Keratinocyte (primary cell): ENCODE measurements around the gene TSFM.

Experiments
- CTCF ChIP-seq, 3 experiments: IDR thresholded peaks in 1 of 3; conservative IDR thresholded peaks in 1 of 3; optimal IDR thresholded peaks in 1 of 3; 2 replicates in 2 of 3; 3 replicates in 1 of 3; pipeline versions ENCODE3 to v1.5.1; 2011; ENCODE audit warnings: low read length in 3 of 3, mild to moderate bottlenecking in 3 of 3, moderate library complexity in 2 of 3, control low read depth in 1 of 3, inconsistent platforms in 1 of 3; ENCODE audit not compliant: insufficient read depth in 2 of 3; ENCODE audit errors: extremely low read depth in 1 of 3
- EZH2 ChIP-seq: IDR thresholded peaks from one replicate; pipeline ENCODE4 v1.6.1; 2012; ENCODE audit warnings: inconsistent platforms, mild to moderate bottlenecking, low read length, moderate library complexity

- TF ChIP-seq CTCF (optimal IDR thresholded peaks at IDR 0.05 in 1 of 3, IDR thresholded peaks at IDR 0.05 in 1 of 3, conservative IDR thresholded peaks at IDR 0.05 in 1 of 3; ENCODE audit: extremely low read depth in 1 of 3, insufficient read depth in 2 of 3, low read length in 3 of 3) (no peak), EZH2 (no peak)
Observed at GRCh38 chr12:57777367-57777766, 5.2 kb upstream of the TSFM start.
